WTC11 (cell line): Measurements from ENCODE around the gene TPRX1. TPM values are rescaled to one million over a fixed set of nuclear protein-coding genes. Genes with fewer than 3 reads are reported as not detected.

Experiments used
- ATAC-seq: fragments of 200-7000 bp; cut with Tn5 transposase; 2 replicates; pipeline ENCODE4 v1.10.0; 2021; ENCODE audit warnings: mild to moderate bottlenecking, moderate library complexity
- CTCF ChIA-PET: fragments of 300-600 bp; sonication (Branson Sonifier 250); formaldehyde crosslinking; loops from one replicate; lab custom pipeline; 2021; ENCODE audit warnings: antibody characterized with exemption; lab: Charles Lee
- POLR2A ChIA-PET: fragments of 350-600 bp; sonication (Branson Sonifier 250); formaldehyde crosslinking; loops from one replicate; lab custom pipeline; 2021; ENCODE audit warnings: antibody characterized with exemption; lab: Charles Lee
- DNase-seq: peaks from one replicate; pipeline ENCODE4 v3.0.0; 2021; ENCODE audit warnings: low spot score
- H3K27ac Mint-ChIP-seq: 2 replicates; pipeline ENCODE4 v1.8.0; 2021; ENCODE audit warnings: mixed read lengths
- H3K27me3 Mint-ChIP-seq: 2 replicates; pipeline ENCODE4 v1.8.0; 2021; ENCODE audit warnings: low read depth, mild to moderate bottlenecking, moderate library complexity, mixed read lengths
- H3K36me3 Mint-ChIP-seq: 2 replicates; pipeline ENCODE4 v1.8.0; 2021; ENCODE audit warnings: mixed read lengths
- H3K4me1 Mint-ChIP-seq: 2 replicates; pipeline ENCODE4 v1.8.0; 2022; ENCODE audit warnings: mixed read lengths
- H3K4me3 Mint-ChIP-seq: 2 replicates; pipeline ENCODE4 v1.8.0; 2021; ENCODE audit warnings: mild to moderate bottlenecking, moderate library complexity, mixed read lengths
- H3K9me3 Mint-ChIP-seq: 2 replicates; pipeline ENCODE4 v1.8.0; 2021; ENCODE audit warnings: mixed read lengths
- EMX1 ChIP-seq: fragments of 250-450 bp; sonication (Bioruptor Pico); IDR thresholded peaks from 2 replicates; pipeline ENCODE4 v1.8.0; 2021; ENCODE audit warnings: mild to moderate bottlenecking
- ETV6 ChIP-seq: sonication (generic); formaldehyde crosslinking; IDR thresholded peaks from 2 replicates; pipeline ENCODE4 v1.8.1; 2022; ENCODE audit warnings: mild to moderate bottlenecking, missing genetic modification reagents
- GABPB1 ChIP-seq: sonication (generic); formaldehyde crosslinking; IDR thresholded peaks from 2 replicates; pipeline ENCODE4 v1.8.1; 2023; ENCODE audit warnings: mild to moderate bottlenecking, missing genetic modification reagents
- GTF2I ChIP-seq: fragments of 250-450 bp; sonication (Bioruptor Pico); conservative IDR thresholded peaks from 2 replicates; pipeline ENCODE4 v1.4.0; 2021; ENCODE audit warnings: mild to moderate bottlenecking
- HMGA2 ChIP-seq: fragments of 250-450 bp; sonication (Bioruptor Pico); IDR thresholded peaks from 2 replicates; pipeline ENCODE4 v1.4.0; 2021; ENCODE audit warnings: mild to moderate bottlenecking, moderate library complexity
- IRF2 ChIP-seq: sonication (generic); formaldehyde crosslinking; IDR thresholded peaks from 2 replicates; pipeline ENCODE4 v1.8.0; 2022; ENCODE audit warnings: low read depth, missing genetic modification reagents, borderline replicate concordance
- NFE2L1 ChIP-seq: sonication (generic); formaldehyde crosslinking; IDR thresholded peaks from 2 replicates; pipeline ENCODE4 v1.8.1; 2023; ENCODE audit warnings: missing genetic modification reagents
- NR3C1 ChIP-seq: sonication (generic); formaldehyde crosslinking; conservative IDR thresholded peaks from 2 replicates; pipeline ENCODE4 v1.8.1; 2023; ENCODE audit warnings: low read depth, mild to moderate bottlenecking, missing genetic modification reagents
- OVOL2 ChIP-seq: fragments of 250-450 bp; sonication (Bioruptor Pico); IDR thresholded peaks from 2 replicates; pipeline ENCODE4 v1.9.0; 2021; ENCODE audit warnings: mild to moderate bottlenecking, borderline replicate concordance
- RELA ChIP-seq: sonication (generic); formaldehyde crosslinking; IDR thresholded peaks from 2 replicates; pipeline ENCODE4 v1.8.1; 2022; ENCODE audit warnings: missing genetic modification reagents, mild to moderate bottlenecking, borderline replicate concordance
- RORB ChIP-seq: fragments of 250-450 bp; sonication (Bioruptor Pico); IDR thresholded peaks from 2 replicates; pipeline ENCODE4 v1.9.0; 2021; ENCODE audit warnings: mild to moderate bottlenecking
- TEAD4 ChIP-seq: sonication (generic); formaldehyde crosslinking; IDR thresholded peaks from 2 replicates; pipeline ENCODE4 v1.8.0; 2022; ENCODE audit warnings: mild to moderate bottlenecking, missing genetic modification reagents
- ZNF121 ChIP-seq: sonication (generic); formaldehyde crosslinking; IDR thresholded peaks from 2 replicates; pipeline ENCODE4 v1.8.0; 2023; ENCODE audit warnings: missing genetic modification reagents
- ZNF317 ChIP-seq: sonication (generic); formaldehyde crosslinking; IDR thresholded peaks from 2 replicates; pipeline ENCODE4 v1.8.1; 2023; ENCODE audit warnings: low read depth, mild to moderate bottlenecking, moderate library complexity, missing genetic modification reagents, borderline replicate concordance
- total RNA-seq: library from RNA; stranded (reverse); gene quantifications from 3 replicates; pipeline ENCODE4 v1.2.3, GENCODE V29; 2021
- TF ChIP-seq, protein P1 (sequence below): fragments of 250-450 bp; sonication (Bioruptor Pico); IDR thresholded peaks from 2 replicates; pipeline ENCODE4 v1.9.0; 2021; ENCODE audit warnings: mild to moderate bottlenecking, borderline replicate concordance
- TF ChIP-seq, protein P2 (sequence below): sonication (generic); formaldehyde crosslinking; IDR thresholded peaks from 2 replicates; pipeline ENCODE4 v1.8.1; 2023; ENCODE audit warnings: mild to moderate bottlenecking, moderate library complexity, missing genetic modification reagents
- TF ChIP-seq, protein P3 (sequence below): sonication (generic); formaldehyde crosslinking; IDR thresholded peaks from 2 replicates; pipeline ENCODE4 v1.8.1; 2022; ENCODE audit warnings: low read depth, mild to moderate bottlenecking, moderate library complexity, missing genetic modification reagents, borderline replicate concordance

The TPRX1 gene
- total RNA-seq, 1 experiment from 2014 or later: not detected

DNA sequence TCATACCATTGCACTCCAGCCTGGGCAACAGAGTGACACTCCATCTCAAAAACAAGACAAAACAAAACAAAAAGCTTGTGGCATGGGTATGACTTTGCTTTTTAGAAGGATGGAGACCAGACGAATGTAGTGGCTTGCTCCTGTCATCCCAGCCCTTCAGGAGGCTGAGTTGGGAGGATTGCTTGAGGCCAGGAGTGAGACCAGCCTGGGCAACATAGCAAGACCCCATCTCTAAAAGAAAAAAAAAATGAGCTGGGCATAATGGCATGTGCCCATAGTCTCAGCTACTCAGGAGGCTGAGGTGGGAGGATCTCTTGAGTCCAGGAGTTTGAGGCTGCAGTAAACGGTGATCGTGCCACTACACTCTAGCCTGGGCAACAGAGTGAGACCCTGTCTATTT is 42.2 kb downstream of the TPRX1 start:
- Mint-ChIP-seq H3K36me3 (peaks cover 23% of the 10 kb centered on the region), H3K9me3 (peaks cover 4% of the 10 kb centered on the region), H3K27ac (no peak overlapping the region), H3K4me1 (peaks cover 11% of the 10 kb centered on the region), H3K27me3 (no peaks in the 10 kb centered on the region), H3K4me3 (no peak overlapping the region)
- ChIA-PET CTCF (interaction anchor here (0.6 to 8.5 kb wide), 2 partner anchors 27 to 45 kb away, joined by 5 to 368 read pairs; no protein-coding TSS in a partner anchor), POLR2A (no interaction called here)
- ATAC-seq (no peak), DNase-seq (no peak)
- TF ChIP-seq ETV6 (CRISPR knock-in tag): no peak
- TF ChIP-seq GTF2I (CRISPR knock-in tag): 0 out of 2 replicates have a peak, but pooled peaks have one; percentile 29
- TF ChIP-seq ZNF121 (CRISPR knock-in tag): peak; percentile 88

DNA sequence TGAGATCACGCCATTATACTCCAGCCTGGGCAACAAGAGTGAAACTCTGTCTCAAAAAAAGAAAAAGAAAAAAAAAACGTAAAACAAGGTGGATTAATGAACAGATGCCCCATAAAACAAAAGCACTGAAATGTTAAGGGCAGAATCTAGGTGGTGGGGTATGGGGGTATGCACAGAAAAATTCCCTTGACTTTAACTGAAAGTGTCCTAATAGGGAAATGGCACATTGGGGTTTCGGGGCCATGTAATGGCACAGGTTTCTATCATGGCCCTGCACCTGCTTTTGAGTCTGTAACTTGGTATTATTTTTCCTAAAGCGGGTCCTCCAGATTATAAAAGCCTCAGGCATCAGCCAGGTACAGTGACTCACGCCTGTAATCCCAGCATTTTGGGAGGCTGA is 42.8 kb downstream of the TPRX1 start:
- H3K9me3 Mint-ChIP-seq: peaks cover 4% of the 10 kb centered on the region
- H3K4me1 Mint-ChIP-seq: peaks cover 11% of the 10 kb centered on the region
- TF ChIP-seq NR3C1 (no peak), GABPB1 (no peak), TEAD4 (CRISPR knock-in tag) (no peak), ETV6 (CRISPR knock-in tag) (no peak), HMGA2 (CRISPR knock-in tag) (no peak), ZNF317 (CRISPR knock-in tag) (no peak), NFE2L1 (CRISPR knock-in tag) (no peak), OVOL2 (no peak), IRF2 (CRISPR knock-in tag) (no peak), GTF2I (CRISPR knock-in tag) (no peak), RORB (no peak)
- TF ChIP-seq, protein P1, sequence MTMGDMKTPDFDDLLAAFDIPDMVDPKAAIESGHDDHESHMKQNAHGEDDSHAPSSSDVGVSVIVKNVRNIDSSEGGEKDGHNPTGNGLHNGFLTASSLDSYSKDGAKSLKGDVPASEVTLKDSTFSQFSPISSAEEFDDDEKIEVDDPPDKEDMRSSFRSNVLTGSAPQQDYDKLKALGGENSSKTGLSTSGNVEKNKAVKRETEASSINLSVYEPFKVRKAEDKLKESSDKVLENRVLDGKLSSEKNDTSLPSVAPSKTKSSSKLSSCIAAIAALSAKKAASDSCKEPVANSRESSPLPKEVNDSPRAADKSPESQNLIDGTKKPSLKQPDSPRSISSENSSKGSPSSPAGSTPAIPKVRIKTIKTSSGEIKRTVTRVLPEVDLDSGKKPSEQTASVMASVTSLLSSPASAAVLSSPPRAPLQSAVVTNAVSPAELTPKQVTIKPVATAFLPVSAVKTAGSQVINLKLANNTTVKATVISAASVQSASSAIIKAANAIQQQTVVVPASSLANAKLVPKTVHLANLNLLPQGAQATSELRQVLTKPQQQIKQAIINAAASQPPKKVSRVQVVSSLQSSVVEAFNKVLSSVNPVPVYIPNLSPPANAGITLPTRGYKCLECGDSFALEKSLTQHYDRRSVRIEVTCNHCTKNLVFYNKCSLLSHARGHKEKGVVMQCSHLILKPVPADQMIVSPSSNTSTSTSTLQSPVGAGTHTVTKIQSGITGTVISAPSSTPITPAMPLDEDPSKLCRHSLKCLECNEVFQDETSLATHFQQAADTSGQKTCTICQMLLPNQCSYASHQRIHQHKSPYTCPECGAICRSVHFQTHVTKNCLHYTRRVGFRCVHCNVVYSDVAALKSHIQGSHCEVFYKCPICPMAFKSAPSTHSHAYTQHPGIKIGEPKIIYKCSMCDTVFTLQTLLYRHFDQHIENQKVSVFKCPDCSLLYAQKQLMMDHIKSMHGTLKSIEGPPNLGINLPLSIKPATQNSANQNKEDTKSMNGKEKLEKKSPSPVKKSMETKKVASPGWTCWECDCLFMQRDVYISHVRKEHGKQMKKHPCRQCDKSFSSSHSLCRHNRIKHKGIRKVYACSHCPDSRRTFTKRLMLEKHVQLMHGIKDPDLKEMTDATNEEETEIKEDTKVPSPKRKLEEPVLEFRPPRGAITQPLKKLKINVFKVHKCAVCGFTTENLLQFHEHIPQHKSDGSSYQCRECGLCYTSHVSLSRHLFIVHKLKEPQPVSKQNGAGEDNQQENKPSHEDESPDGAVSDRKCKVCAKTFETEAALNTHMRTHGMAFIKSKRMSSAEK (CRISPR knock-in tag): no peak
- TF ChIP-seq, protein P2, sequence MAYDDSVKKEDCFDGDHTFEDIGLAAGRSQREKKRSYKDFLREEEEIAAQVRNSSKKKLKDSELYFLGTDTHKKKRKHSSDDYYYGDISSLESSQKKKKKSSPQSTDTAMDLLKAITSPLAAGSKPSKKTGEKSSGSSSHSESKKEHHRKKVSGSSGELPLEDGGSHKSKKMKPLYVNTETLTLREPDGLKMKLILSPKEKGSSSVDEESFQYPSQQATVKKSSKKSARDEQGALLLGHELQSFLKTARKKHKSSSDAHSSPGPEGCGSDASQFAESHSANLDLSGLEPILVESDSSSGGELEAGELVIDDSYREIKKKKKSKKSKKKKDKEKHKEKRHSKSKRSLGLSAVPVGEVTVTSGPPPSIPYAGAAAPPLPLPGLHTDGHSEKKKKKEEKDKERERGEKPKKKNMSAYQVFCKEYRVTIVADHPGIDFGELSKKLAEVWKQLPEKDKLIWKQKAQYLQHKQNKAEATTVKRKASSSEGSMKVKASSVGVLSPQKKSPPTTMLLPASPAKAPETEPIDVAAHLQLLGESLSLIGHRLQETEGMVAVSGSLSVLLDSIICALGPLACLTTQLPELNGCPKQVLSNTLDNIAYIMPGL (CRISPR knock-in tag): no peak
- TF ChIP-seq, protein P3, sequence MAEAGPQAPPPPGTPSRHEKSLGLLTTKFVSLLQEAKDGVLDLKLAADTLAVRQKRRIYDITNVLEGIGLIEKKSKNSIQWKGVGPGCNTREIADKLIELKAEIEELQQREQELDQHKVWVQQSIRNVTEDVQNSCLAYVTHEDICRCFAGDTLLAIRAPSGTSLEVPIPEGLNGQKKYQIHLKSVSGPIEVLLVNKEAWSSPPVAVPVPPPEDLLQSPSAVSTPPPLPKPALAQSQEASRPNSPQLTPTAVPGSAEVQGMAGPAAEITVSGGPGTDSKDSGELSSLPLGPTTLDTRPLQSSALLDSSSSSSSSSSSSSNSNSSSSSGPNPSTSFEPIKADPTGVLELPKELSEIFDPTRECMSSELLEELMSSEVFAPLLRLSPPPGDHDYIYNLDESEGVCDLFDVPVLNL (CRISPR knock-in tag): no peak
- H3K27ac Mint-ChIP-seq: peak overlapping the region; percentile 57; the same call in 1 of the 2 replicates
- H3K27me3 Mint-ChIP-seq: no peaks in the 10 kb centered on the region
- no peak overlapping the region for H3K4me3 Mint-ChIP-seq
- CTCF ChIA-PET: interaction anchor here (8.5 kb wide), 1 partner anchor 27 kb away, joined by 368 read pairs; no protein-coding TSS in a partner anchor
- peaks cover 28% of the 10 kb centered on the region for H3K36me3 Mint-ChIP-seq
- DNase-seq (no peak), ATAC-seq (no peak)
- POLR2A ChIA-PET: interaction anchor here (1.0 kb wide), 1 partner anchor 9 kb away, joined by 4 read pairs; no protein-coding TSS in a partner anchor

- no peak overlapping the region for H3K4me3 Mint-ChIP-seq
- peaks cover 4% of the 10 kb centered on the region for H3K9me3 Mint-ChIP-seq
- ChIA-PET CTCF (interaction anchor here (0.6 kb wide), 1 partner anchor 113 kb away, joined by 4 read pairs; no protein-coding TSS in a partner anchor), POLR2A (interaction anchor here (1.0 kb wide), 1 partner anchor 8 kb away, joined by 4 read pairs; no protein-coding TSS in a partner anchor)
- DNase-seq (no peak), ATAC-seq (no peak)
- H3K36me3 Mint-ChIP-seq: peaks cover 35% of the 10 kb centered on the region
- no peaks in the 10 kb centered on the region for H3K27me3 Mint-ChIP-seq
- TF ChIP-seq RELA (CRISPR knock-in tag) (no peak), EMX1 (peak; percentile 38; the same call in 1 of the 2 replicates)
- no peak overlapping the region for H3K27ac Mint-ChIP-seq
- peaks cover 8% of the 10 kb centered on the region for H3K4me1 Mint-ChIP-seq
Measured at GRCh38 chr19:47760632-47760999, 43.7 kb downstream of the TPRX1 start.
